Measurements from ENCODE around the gene RLBP1.

- no peak for TF ChIP-seq CTCF (IDR thresholded peaks at IDR 0.05; ENCODE audit: insufficient read depth, low read length)
- no peak for TF ChIP-seq REST (IDR thresholded peaks at IDR 0.05; ENCODE audit: insufficient replicate concordance, low read depth)
- no peak for TF ChIP-seq POLR2AphosphoS5 (IDR thresholded peaks at IDR 0.05; ENCODE audit: low read depth)
- no peak for TF ChIP-seq SPI1 (IDR thresholded peaks at IDR 0.05; ENCODE audit: borderline replicate concordance, low read depth)
- TF ChIP-seq GABPA (IDR thresholded peaks at IDR 0.05; ENCODE audit: low read depth): no peak
These were observed 59.7 kb downstream of the RLBP1 start for GRCh38 chr15:89161666-89162065.

All from HL-60 (cell line).